Breast epithelium (tissue), 4 donors: Measurements from ENCODE around the gene RUNX3. TPM values are rescaled to one million over a fixed set of nuclear protein-coding genes. Genes with fewer than 3 reads are reported as not detected.

Source experiments
- DNase-seq, 2 donors: peaks; one replicate each; pipeline ENCODE4 v3.0.0-alpha.2; 2019; ENCODE audit warnings: low spot score in 2 of 2
- H3K27ac ChIP-seq, 2 donors: fragments of 200-600 bp; sonication (generic) in 1 of 2; one replicate each; pipeline ENCODE4 v1.5.1; 2016 to 2019; ENCODE audit warnings: mild to moderate bottlenecking in 1 of 2
- H3K27me3 ChIP-seq, 2 donors: fragments of 200-600 bp; sonication (generic) in 1 of 2; one replicate each; pipeline versions ENCODE4 v1.5.1 to v1.6.0; 2017 to 2019; ENCODE audit warnings: control low read depth in 1 of 2, mild to moderate bottlenecking in 1 of 2
- H3K36me3 ChIP-seq: fragments of 200-600 bp; one replicate; pipeline ENCODE4 v1.5.1; 2019
- H3K4me1 ChIP-seq, 2 donors: fragments of 200-600 bp; sonication (generic); one replicate each; pipeline ENCODE4 v1.5.1; 2016 to 2019; ENCODE audit warnings: control low read depth in 1 of 2
- H3K4me3 ChIP-seq, 3 donors: fragments of 200-600 bp; sonication (generic); 1 replicate in 2 of 3; 2 replicates in 1 of 3; pipeline ENCODE4 v1.5.1; 2016 to 2019; ENCODE audit warnings: mild to moderate bottlenecking in 3 of 3, moderate library complexity in 2 of 3
- H3K9me3 ChIP-seq, 2 donors: fragments of 200-600 bp; sonication (generic) in 1 of 2; one replicate each; pipeline ENCODE4 v1.5.1; 2016 to 2019; ENCODE audit warnings: control low read depth in 1 of 2
- POLR2A ChIP-seq: fragments of 450-650 bp; IDR thresholded peaks from one replicate; pipeline ENCODE4 v1.6.1; 2016; ENCODE audit warnings: antibody characterized with exemption, mild to moderate bottlenecking, moderate library complexity
- POLR2AphosphoS5 ChIP-seq, 3 donors: sonication (generic); formaldehyde crosslinking; IDR thresholded peaks; one replicate each; pipeline ENCODE4 v1.6.1; 2017; ENCODE audit warnings: antibody characterized with exemption in 3 of 3
- intact Hi-C: fragments of 100-400 bp; cut with DNase I; formaldehyde crosslinking; loops from one replicate; pipeline ENCODE4 v1.15.1; 2023; ENCODE audit warnings: low total_unique reads
- total RNA-seq, 3 donors: library from RNA; depleted of rRNA; stranded (reverse); fragments of >200 nt; gene quantifications; one replicate each; pipeline ENCODE4 v1.1.0, GENCODE V29; 2016
- TF ChIP-seq, protein P1 (sequence below), 3 donors: fragments of 450-650 bp; IDR thresholded peaks; one replicate each; pipeline ENCODE4 v1.5.1; 2016 to 2017; ENCODE audit warnings: antibody characterized with exemption in 3 of 3, mild to moderate bottlenecking in 3 of 3, moderate library complexity in 3 of 3

The RUNX3 gene
- total RNA-seq, 3 donors from 2014 or later = 1.9 to 9.1 (median 5.6) TPM

DNA sequence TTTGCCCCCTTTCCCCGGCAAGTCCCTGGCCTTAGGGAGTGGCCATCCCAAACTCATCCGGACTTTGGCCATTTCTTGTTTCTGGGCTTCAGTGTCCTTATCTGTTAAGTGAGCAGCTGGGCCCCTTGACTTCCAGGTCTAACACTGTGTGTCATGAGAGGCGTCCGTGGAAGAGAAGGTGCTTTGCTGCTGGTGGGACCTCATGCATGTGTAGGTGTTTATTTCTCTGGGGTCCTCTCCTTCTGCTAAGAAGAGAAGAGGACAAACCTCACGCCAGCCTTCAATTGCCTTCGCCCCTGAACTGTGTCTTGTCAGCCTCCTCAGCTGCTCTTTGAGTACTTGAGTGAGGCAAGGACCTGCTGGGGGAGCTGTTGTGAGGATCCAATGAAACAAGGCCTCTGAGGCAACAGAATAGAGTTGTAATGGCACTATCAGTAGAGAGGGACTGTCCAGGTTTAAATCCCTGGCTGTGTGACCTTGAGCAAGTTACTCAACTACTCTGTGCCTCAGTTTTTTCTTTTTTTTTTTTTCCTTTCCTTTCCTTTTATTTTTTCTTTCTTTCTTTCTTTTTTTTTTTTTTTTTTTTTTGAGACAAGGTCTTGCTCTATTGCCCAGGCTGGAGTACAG, 72.5 kb downstream of the RUNX3 start:
- intact Hi-C loops = loop anchor here (10.0 kb wide), 1 partner anchor 337 kb away; no protein-coding TSS in a partner anchor
- no peaks in the 10 kb centered on the region for H3K27me3 ChIP-seq
- no peaks in the 10 kb centered on the region for H3K4me1 ChIP-seq
- H3K27ac ChIP-seq = no peak overlapping the region
- TF ChIP-seq POLR2AphosphoS5 (IDR thresholded peaks at IDR 0.05) = no peak
- DNase-seq = no peak
- no peak overlapping the region for H3K4me3 ChIP-seq
- H3K9me3 ChIP-seq = no peaks in the 10 kb centered on the region
- H3K36me3 ChIP-seq = no peaks in the 10 kb centered on the region

DNA sequence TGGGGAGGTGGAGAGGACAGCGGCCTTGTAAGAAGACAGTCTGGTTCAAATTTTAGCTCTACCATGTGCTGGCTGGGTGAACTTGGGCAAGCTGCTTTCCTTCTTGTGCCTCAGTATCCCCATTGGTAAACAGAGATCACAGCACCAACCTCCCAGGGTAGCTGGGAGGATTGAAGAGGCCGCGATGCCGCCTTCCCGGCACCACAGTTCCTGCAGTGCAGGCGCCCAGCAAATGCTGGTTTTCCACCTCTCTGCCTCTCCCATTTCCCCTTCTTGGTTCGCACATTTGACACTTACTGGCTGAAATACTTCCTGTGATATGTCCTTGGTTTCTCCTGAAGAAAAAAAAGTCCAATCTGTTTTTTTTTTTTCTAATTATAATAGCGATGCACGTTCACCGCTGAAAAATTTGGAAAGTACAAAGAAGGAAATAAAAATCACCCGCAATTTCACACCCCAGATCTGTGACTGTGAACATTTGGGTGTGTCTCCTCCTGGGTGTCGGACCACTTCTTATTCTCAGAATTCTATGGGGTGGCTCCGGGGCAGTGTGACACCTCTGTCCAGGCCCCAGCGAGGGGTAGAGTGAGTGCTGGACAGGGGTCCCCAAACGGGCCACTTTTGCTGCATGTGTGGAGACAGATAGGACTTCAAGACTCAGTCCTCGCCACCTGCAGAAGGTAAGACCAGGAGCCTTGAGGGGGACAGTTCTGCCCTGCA, 73.1 kb downstream of the RUNX3 start:
- intact Hi-C loops = loop anchor here (10.0 kb wide), 1 partner anchor 338 kb away; no protein-coding TSS in a partner anchor
- no peaks in the 10 kb centered on the region for H3K36me3 ChIP-seq
- no peak for TF ChIP-seq POLR2AphosphoS5 (IDR thresholded peaks at IDR 0.05)
- TF ChIP-seq, protein P1, sequence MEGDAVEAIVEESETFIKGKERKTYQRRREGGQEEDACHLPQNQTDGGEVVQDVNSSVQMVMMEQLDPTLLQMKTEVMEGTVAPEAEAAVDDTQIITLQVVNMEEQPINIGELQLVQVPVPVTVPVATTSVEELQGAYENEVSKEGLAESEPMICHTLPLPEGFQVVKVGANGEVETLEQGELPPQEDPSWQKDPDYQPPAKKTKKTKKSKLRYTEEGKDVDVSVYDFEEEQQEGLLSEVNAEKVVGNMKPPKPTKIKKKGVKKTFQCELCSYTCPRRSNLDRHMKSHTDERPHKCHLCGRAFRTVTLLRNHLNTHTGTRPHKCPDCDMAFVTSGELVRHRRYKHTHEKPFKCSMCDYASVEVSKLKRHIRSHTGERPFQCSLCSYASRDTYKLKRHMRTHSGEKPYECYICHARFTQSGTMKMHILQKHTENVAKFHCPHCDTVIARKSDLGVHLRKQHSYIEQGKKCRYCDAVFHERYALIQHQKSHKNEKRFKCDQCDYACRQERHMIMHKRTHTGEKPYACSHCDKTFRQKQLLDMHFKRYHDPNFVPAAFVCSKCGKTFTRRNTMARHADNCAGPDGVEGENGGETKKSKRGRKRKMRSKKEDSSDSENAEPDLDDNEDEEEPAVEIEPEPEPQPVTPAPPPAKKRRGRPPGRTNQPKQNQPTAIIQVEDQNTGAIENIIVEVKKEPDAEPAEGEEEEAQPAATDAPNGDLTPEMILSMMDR (IDR thresholded peaks at IDR 0.05) = no peak
- no peak for TF ChIP-seq POLR2A
- no peak overlapping the region for H3K4me3 ChIP-seq
- no peaks in the 10 kb centered on the region for H3K4me1 ChIP-seq
- H3K27ac ChIP-seq = no peak overlapping the region
- no peaks in the 10 kb centered on the region for H3K9me3 ChIP-seq
- DNase-seq = no peak
- H3K27me3 ChIP-seq = no peaks in the 10 kb centered on the region

DNA sequence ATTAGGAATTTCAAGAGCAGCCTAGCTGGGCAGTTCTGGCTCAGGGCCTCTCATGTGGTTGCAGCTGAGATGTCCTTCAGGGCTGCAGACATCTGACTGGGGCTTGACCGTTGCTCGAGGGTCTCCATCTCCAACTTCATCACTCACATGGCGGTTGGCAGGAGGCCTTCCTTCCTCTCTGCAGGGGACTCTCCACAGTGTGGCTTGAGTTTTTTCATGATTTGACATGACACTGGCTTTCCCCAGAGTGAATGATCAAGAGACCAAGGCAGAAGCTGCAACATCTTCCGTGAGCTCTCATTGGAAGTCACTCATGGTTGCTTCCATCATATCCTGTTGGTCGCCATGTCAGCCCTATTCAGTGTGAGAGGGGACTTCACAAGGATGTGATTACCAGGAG, 74.6 kb downstream of the RUNX3 start:
- intact Hi-C loops = loop anchor here (10.0 kb wide), 1 partner anchor 339 kb away; no protein-coding TSS in a partner anchor
- Histone ChIP-seq H3K36me3 (no peaks in the 10 kb centered on the region), H3K4me1 (no peaks in the 10 kb centered on the region), H3K9me3 (no peaks in the 10 kb centered on the region), H3K4me3 (no peak overlapping the region), H3K27ac (no peak overlapping the region), H3K27me3 (no peaks in the 10 kb centered on the region)
- no peak for DNase-seq
- TF ChIP-seq POLR2A = no peak
- TF ChIP-seq, protein P1 (IDR thresholded peaks at IDR 0.05) = no peak
- TF ChIP-seq POLR2AphosphoS5 (IDR thresholded peaks at IDR 0.05) = no peak

DNA sequence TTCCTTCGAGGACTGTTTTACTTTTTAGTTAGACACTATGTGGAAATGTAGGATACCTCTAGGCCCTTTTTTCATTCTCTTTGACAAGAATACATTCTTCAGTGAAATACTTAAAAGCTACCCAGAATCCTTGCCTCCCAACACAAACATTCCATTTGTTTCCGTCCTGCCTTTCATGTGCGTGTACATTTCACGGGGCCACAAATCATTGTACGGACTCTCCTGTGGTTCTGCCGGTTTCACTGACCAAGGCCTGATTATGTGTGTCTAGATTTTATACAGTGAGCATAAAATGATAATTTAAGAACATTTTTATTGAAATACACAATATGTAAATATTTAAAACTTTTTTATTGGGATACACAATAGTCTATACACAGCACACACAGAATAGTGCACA, 76.4 kb downstream of the RUNX3 start:
- intact Hi-C loops = loop anchor here (10.0 kb wide), 1 partner anchor 341 kb away; no protein-coding TSS in a partner anchor
- no peaks in the 10 kb centered on the region for H3K36me3 ChIP-seq
- H3K4me1 ChIP-seq = no peaks in the 10 kb centered on the region
- no peak for TF ChIP-seq POLR2AphosphoS5 (IDR thresholded peaks at IDR 0.05)
- H3K9me3 ChIP-seq = no peaks in the 10 kb centered on the region
- DNase-seq = no peak
- no peak overlapping the region for H3K4me3 ChIP-seq
- H3K27ac ChIP-seq = no peak overlapping the region
- H3K27me3 ChIP-seq = no peaks in the 10 kb centered on the region

DNA sequence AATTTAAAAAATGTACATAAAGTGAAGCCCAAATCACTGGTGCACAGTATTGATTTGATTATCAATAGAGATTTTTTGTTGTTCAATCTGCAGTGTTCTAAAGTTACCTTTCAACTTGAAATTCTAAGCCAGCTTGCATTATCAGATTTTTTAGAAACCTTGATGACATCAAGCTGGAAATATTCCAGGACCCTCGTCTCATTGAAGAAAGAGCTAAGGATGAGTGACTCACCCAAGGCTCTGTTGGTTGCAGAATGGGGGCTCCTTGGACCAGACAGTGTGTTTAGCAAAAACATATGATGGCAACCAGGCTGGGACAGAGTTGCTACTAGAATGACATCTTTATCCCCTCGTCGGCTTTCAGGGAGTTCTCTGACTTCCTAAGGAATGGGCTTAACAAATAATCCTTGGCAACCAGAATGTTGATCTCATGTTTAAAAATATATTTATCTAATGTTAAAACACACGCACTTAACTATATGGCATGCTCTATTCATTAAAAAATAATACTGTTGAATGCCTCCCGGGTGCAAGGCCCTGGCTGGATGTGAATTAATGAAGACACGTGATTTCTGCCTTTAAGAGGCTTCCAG, 79.7 kb downstream of the RUNX3 start:
- Histone ChIP-seq H3K9me3 (no peaks in the 10 kb centered on the region), H3K4me1 (no peaks in the 10 kb centered on the region), H3K4me3 (no peak overlapping the region), H3K27ac (no peak overlapping the region), H3K36me3 (no peaks in the 10 kb centered on the region), H3K27me3 (no peaks in the 10 kb centered on the region)
- DNase-seq = no peak
- TF ChIP-seq POLR2A (no peak), POLR2AphosphoS5 (IDR thresholded peaks at IDR 0.05) (no peak)
- TF ChIP-seq, protein P1 (IDR thresholded peaks at IDR 0.05) = no peak
- intact Hi-C loops = loop anchor here (10.0 kb wide), 1 partner anchor 344 kb away; no protein-coding TSS in a partner anchor
